HepG2 (cell line): ENCODE measurements around the gene ANKLE1. TPM values are rescaled to one million over a fixed set of nuclear protein-coding genes. Genes with fewer than 3 reads are reported as not detected.

Experiments
- ATAC-seq: fragments of 200-7000 bp; cut with Tn5 transposase; 3 replicates; pipeline ENCODE4 v1.9.1; 2020; ENCODE audit warnings: mild to moderate bottlenecking, moderate library complexity
- BruUV-seq: library from RNA; stranded (reverse); fragments of 400-500 nt; replicated peaks from 2 replicates; lab custom pipeline; 2021; lab: Mats Ljungman, UMichigan
- CTCF ChIA-PET: fragments of 300-600 bp; formaldehyde crosslinking; extraction: SDS; loops from one replicate; lab custom pipeline; 2021; ENCODE audit warnings: low total read pairs, inconsistent platforms, low intra/inter-chr PET ratio; lab: Yijun Ruan, JAX
- POLR2A ChIA-PET: fragments of 350-600 bp; sonication (Branson Sonifier 250); formaldehyde crosslinking; loops from one replicate; lab custom pipeline; 2020; ENCODE audit warnings: antibody characterized with exemption, inconsistent platforms; lab: Yijun Ruan, JAX
- DNase-seq: peaks from one replicate; pipeline ENCODE4 v3.0.0-alpha.2; 2015; ENCODE audit warnings: low spot score
- FAIRE-seq: peaks from 3 replicates; lab custom pipeline; 2011; peaks lifted over from hg19 to GRCh38; lab: Jason Lieb, UNC
- H2AFZ ChIP-seq: one replicate; pipeline ENCODE4 v1.6.1; 2011; ENCODE audit warnings: low read length, inconsistent platforms
- H3K27ac ChIP-seq: fragments of 300-600 bp; 3 replicates; pipeline ENCODE4 v1.8.0; 2011; ENCODE audit warnings: mixed run types, mild to moderate bottlenecking, mixed read lengths, low read length, inconsistent platforms; ENCODE audit not compliant: insufficient read depth; ENCODE audit errors: extremely low read length
- H3K27me3 ChIP-seq, 2 experiments: fragments of 200-600 bp in 1 of 2; 2 replicates in 1 of 2; 3 replicates in 1 of 2; pipeline versions ENCODE4 v1.6.0 to v1.8.0; 2011; ENCODE audit warnings: low read length in 2 of 2, mild to moderate bottlenecking in 2 of 2, moderate library complexity in 2 of 2, inconsistent platforms in 1 of 2; ENCODE audit not compliant: insufficient read depth in 2 of 2, control insufficient read depth in 1 of 2
- H3K36me3 ChIP-seq, 2 experiments: fragments of 200-600 bp in 1 of 2; replicated peaks in 1 of 2; 2 replicates in 1 of 2; 3 replicates in 1 of 2; pipeline versions ENCODE4 v1.5.1 to v1.8.0; 2011; ENCODE audit warnings: low read length in 2 of 2, inconsistent platforms in 1 of 2; ENCODE audit not compliant: insufficient read depth in 2 of 2, control insufficient read depth in 1 of 2
- H3K4me1 ChIP-seq: 2 replicates; pipeline ENCODE4 v1.5.1; 2012; ENCODE audit warnings: low read length, inconsistent platforms; ENCODE audit not compliant: insufficient read depth
- H3K4me2 ChIP-seq: 2 replicates; pipeline ENCODE4 v1.6.0; 2011; ENCODE audit warnings: low read depth, low read length, inconsistent platforms
- H3K4me3 ChIP-seq, 3 experiments: fragments of 200-600 bp in 1 of 3; sonication (generic), shearing (Covaris generic) in 1 of 3; replicated peaks in 1 of 3; 2 replicates each; pipeline ENCODE4 v1.5.1; 2011 to 2016; ENCODE audit warnings: low read length in 3 of 3, inconsistent platforms in 2 of 3, low read depth in 2 of 3, mild to moderate bottlenecking in 2 of 3, control low read depth in 1 of 3, mixed read lengths in 1 of 3; ENCODE audit not compliant: insufficient read depth in 1 of 3
- H3K79me2 ChIP-seq: one replicate; pipeline ENCODE4 v1.6.1; 2011; ENCODE audit warnings: low read length, inconsistent platforms; ENCODE audit not compliant: insufficient read depth
- H3K9ac ChIP-seq: 2 replicates; pipeline ENCODE4 v1.6.0; 2011; ENCODE audit warnings: mild to moderate bottlenecking, low read depth, low read length, inconsistent platforms; ENCODE audit not compliant: insufficient read depth
- H3K9me3 ChIP-seq: 2 replicates; pipeline ENCODE4 v1.5.1; 2012; ENCODE audit warnings: mild to moderate bottlenecking, low read length
- H4K20me1 ChIP-seq: 2 replicates; pipeline ENCODE4 v1.6.0; 2011; ENCODE audit warnings: inconsistent platforms, mild to moderate bottlenecking, low read length, moderate library complexity; ENCODE audit not compliant: insufficient read depth
- AGO2 ChIP-seq: fragments of 200-400 bp; formaldehyde crosslinking; optimal IDR thresholded peaks from 2 replicates; pipeline ENCODE3; 2017; ENCODE audit warnings: mild to moderate bottlenecking, low read depth, low read length, moderate library complexity
- GPN1 ChIP-seq: sonication (generic); formaldehyde crosslinking; IDR thresholded peaks from 2 replicates; pipeline ENCODE4 v1.5.1; 2020; ENCODE audit warnings: missing genetic modification reagents, borderline replicate concordance
- NCOA1 ChIP-seq: sonication (generic); formaldehyde crosslinking; IDR thresholded peaks from 2 replicates; pipeline ENCODE4 v1.9.0; 2021; ENCODE audit warnings: missing genetic modification reagents
- NFE2 ChIP-seq: sonication (generic); formaldehyde crosslinking; IDR thresholded peaks from 2 replicates; pipeline ENCODE4 v1.4.0; 2020; ENCODE audit warnings: missing genetic modification reagents
- PPARG ChIP-seq: conservative IDR thresholded peaks from 2 replicates; pipeline ENCODE4 v1.6.1; 2016; ENCODE audit warnings: missing biosample characterization, missing genetic modification reagents
- RBFOX2 ChIP-seq: fragments of 200-400 bp; formaldehyde crosslinking; IDR thresholded peaks from 2 replicates; pipeline ENCODE4 v1.6.1; 2017; ENCODE audit warnings: low read depth, mild to moderate bottlenecking, low read length
- ZBTB34 ChIP-seq: sonication (generic); formaldehyde crosslinking; IDR thresholded peaks from 2 replicates; pipeline ENCODE4 v1.8.0; 2022; ENCODE audit warnings: mild to moderate bottlenecking, missing genetic modification reagents
- ZC3H4 ChIP-seq: sonication (generic); formaldehyde crosslinking; IDR thresholded peaks from 2 replicates; pipeline ENCODE4 v1.4.0; 2020; ENCODE audit warnings: missing genetic modification reagents, borderline replicate concordance
- ZNF75D ChIP-seq: sonication (generic); formaldehyde crosslinking; IDR thresholded peaks from 2 replicates; pipeline ENCODE4 v1.8.1; 2023; ENCODE audit warnings: missing genetic modification reagents, mild to moderate bottlenecking, borderline replicate concordance
- WGBS: methylation state at CpG from one replicate; pipeline ENCODE4 v1.1.6; 2017; ENCODE audit warnings: low lambda C conversion rate; 5-methylcytosine and 5-hydroxymethylcytosine counted together
- in situ Hi-C: cut with HindIII; loops from 2 replicates; pipeline ENCODE4 v1.10.0; 2017; ENCODE audit warnings: low pct_unique_long_range_greater_than_20kb; ENCODE audit not compliant: extremely low pct_ligation_motif_present
- intact Hi-C: fragments of 100-400 bp; cut with micrococcal nuclease; formaldehyde crosslinking; loops from one replicate; pipeline ENCODE4 v1.10.0; 2022; ENCODE audit not compliant: unreplicated experiment
- polyA plus RNA-seq, 8 experiments: library from polyadenylated mRNA; depleted of rRNA in 3 of 8; stranded (reverse) in 7 of 8; unstranded in 1 of 8; fragments of >200 nt; fragmentation: Illumina TruSeq in 4 of 8; extraction: Trizol in 4 of 8; gene quantifications; 2 replicates each; pipeline versions ENCODE4 v1.2.1 to v1.2.3, GENCODE V29; 2011 to 2016; ENCODE audit warnings: low read depth in 4 of 8, missing spikeins in 1 of 8, mixed read lengths in 1 of 8; ENCODE audit not compliant: insufficient read depth in 1 of 8
- total RNA-seq, 5 experiments: library from RNA; depleted of rRNA; stranded (reverse); fragments of >200 nt; fragmentation: Illumina TruSeq; extraction: Trizol; gene quantifications; 2 replicates each; pipeline ENCODE4 v1.2.3, GENCODE V29; 2016; ENCODE audit warnings: low read depth in 1 of 5

The ANKLE1 gene
- total and polyA plus RNA-seq, 2 of the 13 experiments (the other 11 are each of a cell fraction or from before 2014, with no cell fraction given), result 0.69 to 1.5 TPM

DNA sequence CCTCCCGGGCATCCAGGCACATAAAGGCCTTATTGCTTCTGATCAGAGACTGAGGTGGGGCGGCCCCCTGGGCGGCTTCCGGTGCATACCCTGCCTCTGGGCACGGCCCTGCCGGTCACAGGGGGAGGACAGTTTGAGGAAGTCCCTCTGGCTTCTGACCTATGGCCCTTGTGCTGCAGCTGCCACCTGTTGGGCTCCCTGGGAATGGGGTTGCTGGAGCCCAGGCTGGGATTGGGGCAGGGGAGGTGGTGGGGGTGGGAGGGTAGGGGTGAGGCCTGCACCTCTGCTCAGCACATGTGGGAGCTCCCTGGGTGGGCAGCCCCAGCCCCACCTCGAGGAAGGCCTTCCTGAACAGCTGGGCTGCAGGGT lies 42.2 kb downstream of the ANKLE1 start:
- ATAC-seq, result no peak
- in situ Hi-C loops (no loop called here), intact Hi-C loops (no loop called here)
- Histone ChIP-seq H3K79me2 (no peaks in the 10 kb centered on the region), H3K27me3 (no peaks in the 10 kb centered on the region), H3K9ac (no peak overlapping the region), H4K20me1 (no peaks in the 10 kb centered on the region), H3K36me3 (peaks cover 7 to 24% of the 10 kb centered on the region in 2 experiments; a peak in 3 of 5 replicates), H3K9me3 (no peaks in the 10 kb centered on the region), H2AFZ (no peak overlapping the region), H3K27ac (no peak overlapping the region), H3K4me3 (no peak overlapping the region), H3K4me1 (no peaks in the 10 kb centered on the region), H3K4me2 (no peak overlapping the region)
- ChIA-PET POLR2A (interaction anchor here (1.0 kb wide), 1 partner anchor 9 kb away, joined by 5 read pairs; no protein-coding TSS in a partner anchor), CTCF (no interaction called here)
- no peak for DNase-seq
- TF ChIP-seq AGO2 (peak; percentile 46), ZC3H4 (no peak)
- no peak for FAIRE-seq
- no TSS peak for BruUV-seq
- WGBS, result 100% methylated on average over 3 of the region's 7 CpGs

GRCh38 chr19:17324357-17325114 lies 42.8 kb downstream of the ANKLE1 start:
- Histone ChIP-seq H3K79me2 (no peaks in the 10 kb centered on the region), H3K27ac (no peak overlapping the region), H3K4me3 (no peak overlapping the region), H2AFZ (no peak overlapping the region), H4K20me1 (no peaks in the 10 kb centered on the region), H3K36me3 (peaks cover 3 to 19% of the 10 kb centered on the region in 2 experiments; a peak in 2 of 5 replicates), H3K9ac (no peak overlapping the region), H3K9me3 (no peaks in the 10 kb centered on the region), H3K4me1 (no peaks in the 10 kb centered on the region), H3K4me2 (no peak overlapping the region), H3K27me3 (no peaks in the 10 kb centered on the region)
- POLR2A ChIA-PET, result interaction anchor here (1.0 kb wide), 1 partner anchor 8 kb away, joined by 5 read pairs; no protein-coding TSS in a partner anchor
- DNase-seq (no peak), ATAC-seq (no peak), FAIRE-seq (no peak)
- BruUV-seq, result no TSS peak
- peak; percentile 30 for TF ChIP-seq AGO2
- TF ChIP-seq ZBTB34 (CRISPR knock-in tag), result no peak
- no peak for TF ChIP-seq NCOA1
- TF ChIP-seq ZNF75D (CRISPR knock-in tag), result no peak
- 0 out of 2 replicates have a peak, but pooled peaks have one; percentile 28 for TF ChIP-seq RBFOX2
- TF ChIP-seq GPN1, result no peak
- no peak for TF ChIP-seq NFE2
- no peak for TF ChIP-seq PPARG
- 95% methylated on average over 15 of the region's 28 CpGs for WGBS
- in situ Hi-C loops, result no loop called here
- intact Hi-C loops, result no loop called here
- CTCF ChIA-PET, result no interaction called here
